ENCODE measurements around the gene CHRDL2. TPM values are rescaled to one million over a fixed set of nuclear protein-coding genes. Genes with fewer than 3 reads are reported as not detected.
A peak's percentile ranks its signal among the peaks of the same experiment; 100 is the strongest.

Gene CHRDL2
- total RNA-seq, 1 donor from 2014 or later: not detected

DNA sequence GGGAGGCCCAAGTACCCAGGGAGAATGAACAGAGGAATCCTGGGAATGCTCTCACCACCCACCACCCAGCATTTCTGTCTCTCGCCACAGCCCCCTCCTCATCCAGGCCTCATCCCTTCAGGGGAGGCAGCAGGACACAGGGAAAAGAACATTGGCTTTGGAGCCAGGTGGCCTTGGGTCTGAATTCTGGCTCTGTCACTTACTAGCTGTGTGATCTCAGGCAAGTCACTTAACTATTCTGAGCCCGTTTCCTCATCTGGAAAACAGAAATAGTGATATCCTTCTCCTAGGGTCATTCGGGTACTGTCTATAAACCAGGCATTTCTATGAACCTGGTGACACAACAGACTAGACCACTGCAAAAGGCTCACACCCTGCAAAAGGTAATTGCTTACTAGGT lies 22.1 kb downstream of the CHRDL2 start:
- intact Hi-C loops (cut with DNase I): no loop called here
- H3K36me3 ChIP-seq: no peaks in the 10 kb centered on the region
- TF ChIP-seq, protein P1, sequence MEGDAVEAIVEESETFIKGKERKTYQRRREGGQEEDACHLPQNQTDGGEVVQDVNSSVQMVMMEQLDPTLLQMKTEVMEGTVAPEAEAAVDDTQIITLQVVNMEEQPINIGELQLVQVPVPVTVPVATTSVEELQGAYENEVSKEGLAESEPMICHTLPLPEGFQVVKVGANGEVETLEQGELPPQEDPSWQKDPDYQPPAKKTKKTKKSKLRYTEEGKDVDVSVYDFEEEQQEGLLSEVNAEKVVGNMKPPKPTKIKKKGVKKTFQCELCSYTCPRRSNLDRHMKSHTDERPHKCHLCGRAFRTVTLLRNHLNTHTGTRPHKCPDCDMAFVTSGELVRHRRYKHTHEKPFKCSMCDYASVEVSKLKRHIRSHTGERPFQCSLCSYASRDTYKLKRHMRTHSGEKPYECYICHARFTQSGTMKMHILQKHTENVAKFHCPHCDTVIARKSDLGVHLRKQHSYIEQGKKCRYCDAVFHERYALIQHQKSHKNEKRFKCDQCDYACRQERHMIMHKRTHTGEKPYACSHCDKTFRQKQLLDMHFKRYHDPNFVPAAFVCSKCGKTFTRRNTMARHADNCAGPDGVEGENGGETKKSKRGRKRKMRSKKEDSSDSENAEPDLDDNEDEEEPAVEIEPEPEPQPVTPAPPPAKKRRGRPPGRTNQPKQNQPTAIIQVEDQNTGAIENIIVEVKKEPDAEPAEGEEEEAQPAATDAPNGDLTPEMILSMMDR (IDR thresholded peaks at IDR 0.05): no peak
- no peak overlapping the region for H3K27ac ChIP-seq
- H3K4me3 ChIP-seq: no peak overlapping the region
- no peak for DNase-seq (ENCODE audit: low spot score in 2 of 2)
- H3K27me3 ChIP-seq: no peaks in the 10 kb centered on the region
- H3K9me3 ChIP-seq: no peaks in the 10 kb centered on the region
- H3K4me1 ChIP-seq: no peaks in the 10 kb centered on the region

DNA sequence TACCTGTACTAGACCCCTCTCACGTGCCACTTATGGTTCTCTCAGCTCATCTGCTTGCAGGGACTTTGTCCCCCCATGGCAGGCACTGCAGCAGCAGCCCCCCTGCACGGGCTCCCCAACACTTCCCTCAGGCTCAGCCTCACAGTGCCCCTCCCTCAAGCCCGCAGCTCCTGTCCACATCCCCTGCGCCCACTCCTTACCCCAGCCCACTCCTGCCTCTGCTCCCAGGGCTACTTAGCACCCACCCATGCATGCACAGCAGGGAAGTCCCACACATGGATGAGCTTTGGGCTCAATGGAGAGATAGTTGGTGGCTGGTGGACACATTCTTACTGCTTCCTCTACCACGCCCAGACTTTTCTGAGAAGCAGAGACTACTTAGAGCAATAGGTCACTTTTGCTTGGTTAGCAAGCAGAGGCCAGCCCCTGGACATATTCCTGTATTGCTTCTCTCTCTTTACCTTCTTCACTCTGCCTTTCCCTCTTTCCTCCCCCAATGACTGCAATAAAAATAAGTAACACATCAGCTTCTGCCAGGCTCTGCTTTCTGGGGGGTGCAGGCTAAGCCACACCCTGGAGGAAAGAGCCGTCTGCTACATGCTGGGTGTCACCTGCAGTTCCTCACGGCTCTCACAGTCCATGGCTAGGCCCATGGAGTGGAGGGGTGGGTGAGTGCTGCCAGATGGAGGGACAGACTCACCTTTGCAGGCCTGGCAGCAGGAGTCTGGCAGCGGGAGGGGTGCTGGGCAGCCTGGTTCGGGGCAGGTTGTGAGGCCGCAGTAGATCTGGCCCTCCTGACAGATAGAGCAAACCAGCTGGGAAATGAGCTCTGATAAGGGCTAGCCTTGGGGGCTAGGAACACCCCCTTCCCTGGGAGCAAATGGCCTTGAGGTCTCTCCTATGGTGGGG lies 23.4 kb downstream of the CHRDL2 start:
- Histone ChIP-seq H3K36me3 (no peaks in the 10 kb centered on the region), H3K27ac (no peak overlapping the region), H3K4me3 (no peak overlapping the region), H3K9me3 (no peaks in the 10 kb centered on the region), H3K27me3 (no peaks in the 10 kb centered on the region), H3K4me1 (no peaks in the 10 kb centered on the region)
- DNase-seq (ENCODE audit: low spot score in 2 of 2): no peak
- TF ChIP-seq, protein P1 (IDR thresholded peaks at IDR 0.05): no peak
- intact Hi-C loops (cut with DNase I): no loop called here

DNA sequence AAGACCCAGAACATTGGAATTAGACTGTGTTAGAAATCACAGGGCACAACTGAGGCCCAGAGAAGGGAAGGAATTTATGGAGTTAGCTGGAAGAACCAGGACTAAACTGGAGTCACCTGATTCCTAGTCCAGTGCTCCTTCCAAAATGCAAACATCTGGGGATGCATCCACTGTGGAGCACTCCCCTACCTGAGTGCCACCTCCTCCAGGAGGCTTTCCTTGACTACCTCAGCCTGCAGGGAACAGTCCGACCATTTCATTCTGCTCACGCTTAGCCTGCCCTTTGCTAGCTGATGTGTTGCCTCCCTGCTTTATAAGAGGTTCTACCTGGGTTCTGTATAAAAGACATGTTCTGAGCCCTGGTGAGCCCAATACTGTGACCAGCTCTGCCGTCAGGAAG lies 24.0 kb downstream of the CHRDL2 start:
- Histone ChIP-seq H3K4me3 (no peak overlapping the region), H3K27me3 (no peaks in the 10 kb centered on the region), H3K36me3 (no peaks in the 10 kb centered on the region), H3K27ac (no peak overlapping the region), H3K9me3 (no peaks in the 10 kb centered on the region), H3K4me1 (no peaks in the 10 kb centered on the region)
- TF ChIP-seq, protein P1 (IDR thresholded peaks at IDR 0.05): no peak
- intact Hi-C loops (cut with DNase I): no loop called here
- DNase-seq (ENCODE audit: low spot score in 2 of 2): no peak

DNA sequence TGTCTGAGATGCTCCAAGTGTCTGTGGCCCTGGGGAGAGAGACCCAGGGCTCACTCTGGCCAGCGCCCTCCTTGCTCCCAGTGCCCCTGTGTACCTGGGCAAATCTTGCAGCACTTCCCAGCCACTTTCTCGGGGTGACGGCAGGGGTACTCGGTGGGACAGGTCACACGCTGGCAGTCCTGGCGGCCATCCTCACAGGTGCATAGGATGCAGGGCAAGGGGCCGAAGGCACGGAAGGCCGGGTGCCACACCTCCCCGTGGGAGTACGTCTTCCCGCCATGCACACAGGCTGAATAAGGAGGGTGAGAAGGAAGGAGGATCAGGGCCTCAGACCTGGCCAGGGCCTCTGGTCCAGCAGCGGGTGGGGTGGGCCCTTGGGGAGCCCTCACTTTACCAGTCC lies 28.0 kb downstream of the CHRDL2 start:
- Histone ChIP-seq H3K27me3 (no peaks in the 10 kb centered on the region), H3K4me1 (no peaks in the 10 kb centered on the region), H3K9me3 (no peaks in the 10 kb centered on the region), H3K4me3 (no peak overlapping the region), H3K36me3 (no peaks in the 10 kb centered on the region), H3K27ac (no peak overlapping the region)
- TF ChIP-seq, protein P1 (IDR thresholded peaks at IDR 0.05): no peak
- no peak for DNase-seq (ENCODE audit: low spot score in 2 of 2)
- intact Hi-C loops (cut with DNase I): no loop called here

DNA sequence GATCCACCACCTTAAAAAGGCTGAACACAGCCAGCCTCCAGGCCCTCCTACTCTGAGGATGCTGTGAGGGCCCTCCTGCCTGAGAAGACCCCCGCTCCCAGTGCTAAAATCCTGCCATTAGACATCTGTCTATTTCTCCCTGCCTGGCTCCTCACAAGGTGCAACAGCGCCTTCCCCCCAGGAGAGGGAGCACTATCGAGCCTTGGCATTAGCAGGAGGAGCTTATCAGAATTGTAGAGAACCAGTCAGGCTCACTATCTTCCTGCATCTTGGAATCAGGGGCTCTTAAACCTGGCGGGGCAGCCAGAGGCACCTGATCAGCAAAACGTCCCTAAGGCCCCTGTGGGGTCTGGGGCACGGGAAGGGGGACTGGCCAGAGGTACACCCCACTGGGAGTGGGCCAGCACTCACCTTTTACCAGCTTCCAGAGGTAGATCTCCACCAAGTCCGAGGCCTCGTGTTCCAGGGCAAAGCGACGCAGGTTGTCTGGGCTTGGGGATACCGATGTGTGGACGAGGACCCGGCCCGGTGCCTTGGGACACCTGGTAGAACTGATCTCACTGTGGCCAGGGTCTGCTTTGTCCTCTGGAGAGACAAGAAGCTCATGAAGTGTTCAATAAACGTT lies 28.7 kb downstream of the CHRDL2 start:
- Histone ChIP-seq H3K4me3 (no peak overlapping the region), H3K4me1 (no peaks in the 10 kb centered on the region), H3K27me3 (no peaks in the 10 kb centered on the region), H3K27ac (no peak overlapping the region), H3K36me3 (no peaks in the 10 kb centered on the region), H3K9me3 (no peaks in the 10 kb centered on the region)
- TF ChIP-seq, protein P1 (IDR thresholded peaks at IDR 0.05): peak; percentile 67 to 95 (median 88)
- intact Hi-C loops (cut with DNase I): loop anchor here (1.0 kb wide), 1 partner anchor 24 kb away; no protein-coding TSS in a partner anchor
- peak in 1 of 2 donors; percentile 79 for DNase-seq (ENCODE audit: low spot score in 2 of 2)
